Esophagus squamous epithelium (tissue), 5 donors: ENCODE measurements around the gene SPACA1. TPM values are rescaled to one million over a fixed set of nuclear protein-coding genes. Genes with fewer than 3 reads are reported as not detected.

Source experiments
- DNase-seq: peaks from one replicate; lab custom pipeline; 2025; lab: John Stamatoyannopoulos, UW
- H3K27ac ChIP-seq, 4 donors: fragments of 200-600 bp; sonication (generic); one replicate each; pipeline ENCODE4 v1.5.1; 2016 to 2019; ENCODE audit warnings: mild to moderate bottlenecking in 1 of 4
- H3K27me3 ChIP-seq, 4 donors: fragments of 200-600 bp; sonication (generic); 1 replicate in 3 of 4; 2 replicates in 1 of 4; pipeline versions ENCODE4 v1.5.1 to v1.6.0; 2017 to 2021; ENCODE audit warnings: antibody characterized with exemption in 1 of 4
- H3K36me3 ChIP-seq, 3 donors: fragments of 200-600 bp; sonication (generic); one replicate each; pipeline ENCODE4 v1.5.1; 2016 to 2019
- H3K4me1 ChIP-seq, 3 donors: fragments of 200-600 bp; sonication (generic); one replicate each; pipeline ENCODE4 v1.5.1; 2017 to 2019
- H3K4me3 ChIP-seq, 4 donors: fragments of 200-600 bp; sonication (generic); 1 replicate in 3 of 4; 2 replicates in 1 of 4; pipeline ENCODE4 v1.5.1; 2016 to 2019; ENCODE audit warnings: mild to moderate bottlenecking in 2 of 4, moderate library complexity in 1 of 4
- H3K9me3 ChIP-seq, 3 donors: fragments of 200-600 bp; sonication (generic); one replicate each; pipeline ENCODE4 v1.5.1; 2016 to 2019
- POLR2A ChIP-seq, 4 donors: fragments of 450-650 bp; IDR thresholded peaks; one replicate each; pipeline ENCODE4 v1.6.1; 2017; ENCODE audit warnings: antibody characterized with exemption in 4 of 4, mild to moderate bottlenecking in 4 of 4, moderate library complexity in 3 of 4
- WGBS, 2 donors: methylation state at CpG; one replicate each; pipeline ENCODE4 v1.1.5; 2018; 5-methylcytosine and 5-hydroxymethylcytosine counted together
- intact Hi-C: fragments of 100-400 bp; cut with DNase I; formaldehyde crosslinking; loops from one replicate; pipeline ENCODE4 v1.15.0; 2022
- total RNA-seq, 4 donors: library from RNA; depleted of rRNA; stranded (reverse); fragments of >200 nt; gene quantifications; one replicate each; pipeline ENCODE4 v1.1.0, GENCODE V29; 2016
- TF ChIP-seq, protein P1 (sequence below), 6 experiments: fragments of 450-650 bp in 4 of 6; fragments of 200-600 bp in 2 of 6; sonication (generic) in 2 of 6; IDR thresholded peaks; one replicate each; pipeline ENCODE4 v1.5.1; 2016 to 2019; ENCODE audit warnings: antibody characterized with exemption in 6 of 6, mild to moderate bottlenecking in 4 of 6, moderate library complexity in 4 of 6
- donor health status: DM: yes; HTN: yes; CAD: no.

Gene SPACA1
- total RNA-seq, 4 donors from 2014 or later = not detected

DNA sequence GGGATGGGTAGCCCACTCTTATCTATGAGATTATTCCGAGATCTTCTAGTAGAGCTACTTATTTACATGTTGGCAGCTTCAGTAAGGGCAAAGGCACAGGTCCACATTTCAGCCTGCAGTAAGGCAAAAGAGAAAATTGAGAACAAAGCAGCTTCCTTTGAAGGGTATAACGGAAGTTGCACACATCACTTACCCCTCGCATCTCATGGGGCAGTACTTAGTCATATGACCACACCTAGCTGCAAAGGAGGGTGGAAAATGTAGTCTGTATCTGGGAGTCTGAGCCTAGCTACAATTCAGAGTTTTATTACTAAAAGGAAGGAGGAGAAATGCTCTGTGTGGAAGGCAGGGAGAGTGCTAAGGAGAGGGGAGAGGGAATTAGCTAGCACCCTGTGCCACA is 29.7 kb downstream of the SPACA1 start:
- Histone ChIP-seq H3K4me3 (no peak overlapping the region), H3K36me3 (no peaks in the 10 kb centered on the region), H3K27me3 (no peaks in the 10 kb centered on the region), H3K4me1 (no peaks in the 10 kb centered on the region), H3K9me3 (no peaks in the 10 kb centered on the region), H3K27ac (no peak overlapping the region)
- DNase-seq = no peak
- WGBS, 2 donors = 72 to 75% methylated on average over 3 of the region's 3 CpGs
- intact Hi-C loops = no loop called here
- TF ChIP-seq POLR2A (IDR thresholded peaks at IDR 0.05) = no peak
- TF ChIP-seq, protein P1, sequence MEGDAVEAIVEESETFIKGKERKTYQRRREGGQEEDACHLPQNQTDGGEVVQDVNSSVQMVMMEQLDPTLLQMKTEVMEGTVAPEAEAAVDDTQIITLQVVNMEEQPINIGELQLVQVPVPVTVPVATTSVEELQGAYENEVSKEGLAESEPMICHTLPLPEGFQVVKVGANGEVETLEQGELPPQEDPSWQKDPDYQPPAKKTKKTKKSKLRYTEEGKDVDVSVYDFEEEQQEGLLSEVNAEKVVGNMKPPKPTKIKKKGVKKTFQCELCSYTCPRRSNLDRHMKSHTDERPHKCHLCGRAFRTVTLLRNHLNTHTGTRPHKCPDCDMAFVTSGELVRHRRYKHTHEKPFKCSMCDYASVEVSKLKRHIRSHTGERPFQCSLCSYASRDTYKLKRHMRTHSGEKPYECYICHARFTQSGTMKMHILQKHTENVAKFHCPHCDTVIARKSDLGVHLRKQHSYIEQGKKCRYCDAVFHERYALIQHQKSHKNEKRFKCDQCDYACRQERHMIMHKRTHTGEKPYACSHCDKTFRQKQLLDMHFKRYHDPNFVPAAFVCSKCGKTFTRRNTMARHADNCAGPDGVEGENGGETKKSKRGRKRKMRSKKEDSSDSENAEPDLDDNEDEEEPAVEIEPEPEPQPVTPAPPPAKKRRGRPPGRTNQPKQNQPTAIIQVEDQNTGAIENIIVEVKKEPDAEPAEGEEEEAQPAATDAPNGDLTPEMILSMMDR (IDR thresholded peaks at IDR 0.05) = no peak

DNA sequence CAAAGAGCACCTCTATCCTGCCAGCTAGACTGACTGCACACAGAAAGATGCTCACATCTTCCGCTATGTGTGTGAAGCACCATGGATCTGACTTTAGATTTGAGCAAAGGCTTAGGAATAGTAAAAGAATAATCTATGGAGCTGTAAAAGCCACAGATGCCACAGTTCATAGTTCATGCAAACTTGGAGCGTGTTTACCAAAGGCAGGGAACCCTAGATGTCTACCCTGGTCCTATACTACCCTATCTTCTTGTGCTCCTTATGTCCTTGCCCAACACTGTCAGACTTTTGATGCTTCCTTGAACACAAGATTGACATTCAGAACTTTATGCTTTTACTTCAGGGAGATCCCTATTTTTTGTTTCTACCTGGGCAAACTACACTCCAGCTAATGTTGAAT is 39.2 kb downstream of the SPACA1 start:
- TF ChIP-seq, protein P1 (IDR thresholded peaks at IDR 0.05) = no peak
- TF ChIP-seq POLR2A (IDR thresholded peaks at IDR 0.05) = no peak
- DNase-seq = no peak
- Histone ChIP-seq H3K4me3 (no peak overlapping the region), H3K27ac (no peak overlapping the region), H3K9me3 (no peaks in the 10 kb centered on the region), H3K36me3 (no peaks in the 10 kb centered on the region), H3K27me3 (no peaks in the 10 kb centered on the region), H3K4me1 (no peaks in the 10 kb centered on the region)
- intact Hi-C loops = no loop called here
- WGBS, 2 donors = 95 to 97% methylated on average over 2 of the region's 2 CpGs

DNA sequence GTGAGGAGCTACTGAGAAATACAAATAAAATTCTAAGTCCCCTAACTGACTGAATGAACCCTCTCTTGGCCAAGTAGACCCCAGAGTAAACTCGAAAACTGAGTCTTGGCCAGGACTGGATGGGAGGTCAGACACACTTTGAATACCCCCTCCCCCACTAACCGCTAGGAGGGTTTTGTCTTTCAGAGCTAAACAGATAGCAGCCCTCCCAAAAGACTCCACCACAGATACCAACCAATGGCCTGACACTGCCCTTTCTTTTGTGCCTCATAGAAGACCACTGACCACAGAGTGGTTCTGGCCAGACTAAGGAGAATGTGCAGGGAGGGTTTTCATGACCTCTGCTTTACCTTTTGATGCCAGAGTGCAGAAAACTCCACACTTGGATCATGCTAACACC is 42.1 kb downstream of the SPACA1 start:
- Histone ChIP-seq H3K9me3 (no peaks in the 10 kb centered on the region), H3K4me3 (no peak overlapping the region), H3K27ac (no peak overlapping the region), H3K27me3 (no peaks in the 10 kb centered on the region), H3K36me3 (no peaks in the 10 kb centered on the region), H3K4me1 (no peaks in the 10 kb centered on the region)
- WGBS, 2 donors = 47 to 71% methylated on average over 2 of the region's 2 CpGs
- TF ChIP-seq, protein P1 (IDR thresholded peaks at IDR 0.05) = no peak
- TF ChIP-seq POLR2A (IDR thresholded peaks at IDR 0.05) = no peak
- intact Hi-C loops = no loop called here
- no peak for DNase-seq

DNA sequence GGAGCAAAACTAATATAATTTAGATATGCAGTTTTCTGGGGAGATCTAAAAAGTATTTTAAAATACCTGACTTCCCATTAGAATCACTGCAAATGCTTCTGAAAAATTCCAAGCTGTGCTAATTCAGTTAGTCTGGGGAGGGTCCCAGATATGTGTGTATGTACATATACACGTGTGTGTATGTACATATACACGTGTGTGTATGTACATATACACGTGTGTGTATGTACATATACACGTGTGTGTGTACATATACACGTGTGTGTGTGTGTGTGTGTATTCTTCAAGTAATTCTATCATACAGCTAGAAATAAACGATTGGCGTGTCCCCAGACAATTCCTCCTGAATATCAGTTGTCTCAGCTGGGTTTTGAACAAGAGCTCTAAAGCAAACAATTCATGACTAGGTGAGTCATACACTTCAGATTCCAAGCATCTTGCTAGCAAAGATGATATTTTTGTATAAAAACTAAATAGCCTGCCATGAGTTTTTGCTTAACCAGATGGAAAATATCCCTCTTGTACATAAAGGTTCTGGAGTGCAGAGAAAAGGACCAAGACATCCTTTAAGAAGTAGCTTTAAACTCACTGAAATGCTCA is 58.2 kb downstream of the SPACA1 start:
- no peak overlapping the region for H3K4me3 ChIP-seq
- H3K36me3 ChIP-seq = no peaks in the 10 kb centered on the region
- no peak for DNase-seq
- intact Hi-C loops = no loop called here
- TF ChIP-seq, protein P1 (IDR thresholded peaks at IDR 0.05) = no peak
- TF ChIP-seq POLR2A (IDR thresholded peaks at IDR 0.05) = no peak
- no peaks in the 10 kb centered on the region for H3K9me3 ChIP-seq
- no peaks in the 10 kb centered on the region for H3K4me1 ChIP-seq
- no peaks in the 10 kb centered on the region for H3K27me3 ChIP-seq
- no peak overlapping the region for H3K27ac ChIP-seq
- 62 to 69% methylated on average over 7 of the region's 7 CpGs for WGBS, 2 donors

- Histone ChIP-seq H3K36me3 (no peaks in the 10 kb centered on the region), H3K27me3 (no peaks in the 10 kb centered on the region), H3K9me3 (no peaks in the 10 kb centered on the region), H3K4me3 (no peak overlapping the region), H3K4me1 (no peaks in the 10 kb centered on the region), H3K27ac (no peak overlapping the region)
- TF ChIP-seq, protein P1 (IDR thresholded peaks at IDR 0.05) = no peak
- no peak for TF ChIP-seq POLR2A (IDR thresholded peaks at IDR 0.05)
- DNase-seq = no peak
- intact Hi-C loops = no loop called here
Measured at GRCh38 chr6:88107241-88107640, 59.6 kb downstream of the SPACA1 start.
